Measurements from ENCODE around the gene NRXN3.

NRXN3 gene

DNA sequence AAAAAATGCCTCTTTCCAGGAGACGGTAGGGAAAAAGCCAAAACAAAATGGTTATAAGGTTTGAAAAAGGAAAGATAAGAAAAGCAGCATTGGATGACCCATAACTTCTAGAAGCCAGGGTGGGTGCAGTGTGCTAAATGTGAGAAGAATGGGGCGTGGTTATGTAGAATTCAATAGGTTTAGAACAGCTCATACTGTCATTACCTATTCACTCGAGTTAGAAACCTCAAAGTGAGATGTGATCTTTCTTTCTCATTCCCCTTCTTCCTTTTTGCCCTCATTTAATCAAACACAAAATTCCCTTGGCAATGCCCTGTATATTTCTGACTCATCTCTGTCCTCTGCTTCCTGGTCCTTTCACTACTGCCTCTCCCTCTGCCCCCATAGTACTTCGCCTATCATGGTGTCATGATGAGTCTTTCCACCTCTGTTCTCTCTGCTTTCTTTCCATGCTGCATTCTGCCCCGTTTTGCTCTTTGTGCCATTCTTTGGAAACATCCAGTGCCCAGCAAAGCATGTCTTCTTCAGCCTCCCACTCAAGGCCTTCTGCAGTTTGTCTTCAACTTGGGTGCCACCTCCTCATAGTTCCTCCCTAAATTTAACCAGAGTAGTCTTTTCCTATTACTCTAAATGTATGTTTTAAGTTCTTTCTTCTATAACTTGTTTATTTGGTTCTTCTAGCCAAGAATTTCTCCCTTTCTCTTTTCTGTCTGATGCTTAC lies 496.3 kb downstream of the NRXN3 start:
- no peak for DNase-seq

GRCh38 chr14:78667141-78667540 lies 497.0 kb downstream of the NRXN3 start:
- no peak for DNase-seq

DNA sequence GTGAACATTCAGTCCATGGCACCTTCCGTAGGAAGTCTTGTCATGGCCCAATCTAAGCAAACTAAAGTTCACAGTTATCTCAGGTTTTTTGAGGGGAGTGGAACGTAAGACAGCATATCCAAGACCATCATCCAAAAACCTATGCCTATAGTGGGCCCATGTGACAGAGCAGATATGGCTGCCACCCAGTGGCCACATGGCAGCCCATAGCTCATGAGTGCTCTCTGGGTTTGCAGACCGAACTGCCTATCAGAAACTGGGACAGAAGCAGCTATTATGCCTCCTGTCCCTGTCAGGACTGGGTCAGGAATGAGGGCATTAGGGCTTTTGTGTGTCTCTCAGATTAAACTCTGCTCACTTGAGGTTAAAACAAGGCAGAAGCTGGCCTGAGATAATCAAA lies 503.7 kb downstream of the NRXN3 start:
- DNase-seq = no peak

DNA sequence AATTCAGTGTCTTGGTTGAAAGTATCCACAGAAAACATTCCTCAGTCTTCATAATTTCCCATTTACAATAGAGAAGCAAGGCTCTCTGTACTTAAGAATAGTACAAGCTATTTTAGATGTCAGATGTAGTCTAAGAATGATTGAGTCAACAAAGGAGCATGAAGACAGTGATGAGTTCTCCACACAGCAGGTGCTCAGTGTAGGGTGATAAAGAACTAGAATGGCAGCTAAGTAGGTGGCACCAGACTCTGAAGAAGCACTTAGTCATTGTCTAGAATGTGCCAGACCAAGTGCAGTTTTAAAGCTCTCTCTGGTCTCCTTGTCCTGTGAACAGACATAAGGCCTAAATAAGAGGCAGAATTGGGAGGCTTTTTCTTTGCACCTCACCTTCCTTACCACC lies 504.6 kb downstream of the NRXN3 start:
- no peak for DNase-seq

GRCh38 chr14:78683206-78683605 lies 513.0 kb downstream of the NRXN3 start:
- DNase-seq = no peak

- DNase-seq = no peak
These were observed 513.8 kb downstream of the NRXN3 start for GRCh38 chr14:78683981-78684380.

DNA sequence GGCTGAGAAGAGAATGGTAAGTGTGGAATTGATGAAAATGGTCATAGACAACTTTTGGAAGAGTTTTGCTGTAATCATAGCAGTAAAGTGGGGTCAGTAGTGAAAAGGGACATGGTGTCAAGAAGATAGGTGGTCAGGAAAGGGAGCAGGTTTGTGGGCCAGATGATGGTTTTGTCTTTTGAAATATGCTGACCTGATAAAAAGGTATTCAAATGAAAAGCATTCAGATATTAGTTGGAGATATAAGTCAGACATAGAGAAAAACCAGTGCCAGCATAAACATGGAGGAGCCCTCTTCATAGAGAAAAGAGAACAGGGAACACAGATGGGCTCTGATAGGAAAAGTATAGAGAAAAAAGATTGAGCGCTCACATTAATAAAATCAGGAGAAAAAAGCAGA lies 518.3 kb downstream of the NRXN3 start:
- DNase-seq = no peak

- DNase-seq = no peak
These were observed 520.7 kb downstream of the NRXN3 start for GRCh38 chr14:78690836-78691235.

DNA sequence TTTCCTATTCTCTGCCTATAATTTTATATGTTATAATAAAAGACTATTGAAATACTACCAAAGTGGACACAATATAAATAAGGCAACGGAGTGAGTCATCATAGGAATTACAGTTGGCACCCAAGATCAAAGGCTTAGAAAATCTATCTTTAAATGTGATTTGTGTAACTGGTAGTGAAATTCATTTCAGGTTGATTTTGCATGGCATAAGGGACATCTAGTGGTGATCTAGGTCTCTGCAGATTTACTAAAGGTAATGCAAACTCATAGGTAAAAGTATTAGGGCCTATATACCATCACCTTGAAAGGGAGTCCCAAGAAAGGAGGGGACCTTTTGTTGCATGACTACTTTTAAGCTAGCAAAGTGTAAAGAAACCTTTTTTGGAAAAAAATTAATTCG lies 527.2 kb downstream of the NRXN3 start:
- DNase-seq = no peak

DNA sequence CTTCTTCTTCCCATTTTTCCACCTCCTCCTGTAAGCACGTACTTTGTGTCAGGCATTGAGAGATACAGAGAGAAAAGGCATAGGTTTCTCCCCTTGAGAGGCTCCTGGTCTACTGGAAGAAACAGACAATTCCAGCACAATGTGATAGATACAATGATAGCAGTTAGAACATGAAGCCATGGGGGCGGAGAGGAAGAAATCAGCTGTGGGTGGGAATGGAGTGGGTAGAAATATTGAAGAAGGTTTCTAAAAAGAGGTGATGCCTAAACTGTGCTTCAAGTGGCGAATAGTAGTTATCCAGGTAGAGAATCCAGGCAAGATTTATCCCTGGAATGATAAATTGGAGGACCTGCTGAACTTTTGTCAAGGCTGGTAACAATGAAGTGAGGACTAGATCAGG lies 528.8 kb downstream of the NRXN3 start:
- no peak for DNase-seq

DNA sequence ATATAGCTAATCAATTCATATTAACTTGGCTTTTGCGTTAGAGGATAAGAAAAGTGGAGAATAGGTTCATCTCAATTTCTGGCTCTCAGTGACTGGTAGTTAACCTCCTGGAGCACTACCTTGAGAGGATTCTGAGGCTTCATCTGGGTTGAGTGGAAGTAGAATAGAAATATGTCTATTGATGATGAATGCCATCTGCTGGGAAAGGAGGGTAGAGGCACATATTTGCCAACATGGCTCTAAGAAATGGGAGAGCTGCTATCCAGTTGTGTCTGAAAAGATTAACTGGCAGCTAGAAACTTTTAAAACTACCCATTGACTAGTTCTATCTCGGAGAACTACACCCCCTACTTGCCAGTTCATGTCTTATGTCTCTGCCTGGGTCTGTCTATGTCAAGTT lies 530.1 kb downstream of the NRXN3 start:
- DNase-seq = no peak

DNA sequence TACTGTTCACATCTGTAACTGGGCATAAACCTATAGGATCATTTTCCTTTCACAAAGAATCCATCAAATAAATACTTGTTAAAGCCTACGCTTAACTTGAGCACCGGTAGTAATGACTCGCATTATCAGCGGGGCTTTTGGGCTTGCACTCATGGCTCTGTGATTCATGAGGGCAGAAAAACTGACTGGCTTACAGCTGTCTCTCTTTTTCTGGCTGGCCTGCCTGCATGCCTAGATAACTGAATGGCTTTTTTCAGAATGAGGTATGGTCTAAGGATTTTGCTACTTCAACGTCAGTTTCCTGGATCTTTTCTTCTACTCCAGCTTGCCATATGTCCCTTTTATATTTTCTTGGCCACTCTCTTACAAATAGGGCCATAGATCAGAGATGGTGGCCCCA lies 531.1 kb downstream of the NRXN3 start:
- no peak for DNase-seq

GRCh38 chr14:78704965-78705364 lies 534.8 kb downstream of the NRXN3 start:
- no peak for DNase-seq

DNA sequence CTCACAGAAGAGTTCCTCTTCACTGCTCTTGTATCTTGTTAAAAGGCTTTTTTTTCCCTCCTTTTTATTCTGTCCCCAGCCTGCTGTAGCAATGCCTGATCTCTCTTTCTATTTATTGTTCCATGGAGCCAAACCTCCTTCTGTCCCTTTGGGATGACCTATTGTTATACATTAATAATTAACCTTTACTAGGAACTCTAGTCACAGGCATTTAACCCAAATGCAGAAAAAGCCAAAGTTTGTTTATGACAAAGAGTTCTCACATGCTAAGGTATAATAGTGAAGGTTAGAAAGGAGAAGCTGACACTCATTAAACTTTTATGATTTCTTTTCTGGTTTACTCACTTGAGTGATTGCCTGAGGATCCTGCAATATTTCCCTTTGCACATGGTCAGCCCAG lies 535.8 kb downstream of the NRXN3 start:
- no peak for DNase-seq

DNA sequence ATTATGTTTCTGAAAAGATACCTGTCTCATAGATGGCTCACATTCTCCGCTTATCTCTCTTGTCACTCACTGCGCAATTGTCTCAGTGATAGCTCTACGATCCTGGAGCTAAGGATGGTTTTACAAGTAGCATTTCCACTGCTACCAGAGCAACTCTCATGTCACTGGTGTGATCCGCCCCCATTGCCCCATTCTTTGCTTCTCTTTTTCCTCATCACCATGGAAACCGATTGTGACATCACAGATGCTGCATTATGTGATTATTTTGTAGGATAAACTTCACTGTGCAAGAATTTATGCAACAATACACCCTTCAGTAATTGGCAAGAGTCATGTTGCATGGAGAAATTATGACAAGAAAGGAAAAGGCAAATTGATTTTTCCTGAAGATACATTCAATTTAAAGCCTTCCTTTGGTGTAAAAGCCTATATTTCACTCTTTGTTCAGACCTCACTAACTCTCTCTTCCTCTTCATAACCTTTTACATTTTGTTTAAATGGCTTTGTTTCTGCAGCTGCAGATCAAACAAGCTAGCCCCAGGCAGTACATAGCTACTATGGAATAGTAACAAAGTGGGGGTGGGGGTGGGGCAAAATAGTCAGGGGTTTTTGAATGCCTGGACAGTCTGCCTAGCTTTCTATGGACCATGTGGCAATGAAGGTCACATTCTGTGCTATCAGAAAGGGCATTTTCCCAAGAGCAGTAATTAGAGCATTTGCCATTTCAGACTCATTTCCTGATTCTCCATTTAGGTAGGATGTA lies 539.8 kb downstream of the NRXN3 start:
- no peak for DNase-seq

- no peak for DNase-seq
These were observed 540.8 kb downstream of the NRXN3 start for GRCh38 chr14:78710963-78711362.

- no peak for DNase-seq
These were observed 543.5 kb downstream of the NRXN3 start for GRCh38 chr14:78713716-78714115.

DNA sequence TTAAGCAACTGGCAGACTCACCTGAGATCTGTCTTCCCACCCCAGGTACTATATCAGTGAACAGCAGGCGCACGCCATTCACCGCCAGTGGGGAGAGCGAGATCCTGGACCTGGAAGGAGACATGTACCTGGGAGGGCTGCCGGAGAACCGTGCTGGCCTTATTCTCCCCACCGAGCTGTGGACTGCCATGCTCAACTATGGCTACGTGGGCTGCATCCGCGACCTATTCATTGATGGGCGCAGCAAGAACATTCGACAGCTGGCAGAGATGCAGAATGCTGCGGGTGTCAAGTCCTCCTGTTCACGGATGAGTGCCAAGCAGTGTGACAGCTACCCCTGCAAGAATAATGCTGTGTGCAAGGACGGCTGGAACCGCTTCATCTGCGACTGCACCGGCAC lies 544.5 kb downstream of the NRXN3 start:
- DNase-seq = no peak

GRCh38 chr14:78721756-78722480 lies 551.7 kb downstream of the NRXN3 start:
- no peak for DNase-seq

DNA sequence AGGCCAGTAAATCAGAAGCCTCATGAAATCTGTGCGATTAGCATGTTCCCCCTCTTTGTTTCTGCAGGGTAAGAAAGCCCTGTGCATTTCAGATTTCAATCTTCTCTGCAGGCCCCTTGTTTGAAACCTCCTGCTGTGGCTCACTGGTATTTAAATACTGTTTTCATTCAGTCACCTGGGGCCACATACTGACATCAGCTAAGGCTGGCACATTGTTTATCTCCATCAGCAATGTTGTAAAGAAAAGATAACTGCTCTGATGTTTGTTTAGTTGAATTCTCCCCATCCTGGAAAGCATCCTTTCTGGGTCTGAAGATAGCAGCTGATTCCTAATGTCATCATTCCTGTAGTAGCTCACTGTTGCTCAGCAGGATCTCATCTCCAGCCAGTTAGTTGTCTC lies 554.9 kb downstream of the NRXN3 start:
- DNase-seq = no peak

DNA sequence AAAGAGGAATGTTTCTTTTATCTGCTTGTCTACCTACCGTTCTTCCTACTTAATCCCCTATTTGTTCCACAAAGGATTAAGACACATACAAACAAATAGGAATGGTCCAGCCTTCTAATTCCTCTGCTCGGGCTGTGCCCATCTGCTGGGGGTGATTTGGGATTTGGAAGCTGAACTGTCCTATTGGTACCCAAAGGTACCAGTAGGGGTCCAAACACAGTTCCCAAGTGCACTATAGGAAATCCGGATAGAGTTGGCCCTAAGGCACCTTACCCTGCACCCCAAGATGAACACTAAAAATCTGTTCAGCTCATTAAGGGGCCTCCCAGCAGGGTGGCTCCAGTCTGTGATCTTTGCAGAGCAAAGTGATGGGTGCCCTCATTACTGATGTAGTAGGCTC lies 566.9 kb downstream of the NRXN3 start:
- no peak for DNase-seq

GRCh38 chr14:78737601-78738000 lies 567.4 kb downstream of the NRXN3 start:
- no peak for DNase-seq

- DNase-seq = no peak
These were observed 576.0 kb downstream of the NRXN3 start for GRCh38 chr14:78746086-78746595.

DNA sequence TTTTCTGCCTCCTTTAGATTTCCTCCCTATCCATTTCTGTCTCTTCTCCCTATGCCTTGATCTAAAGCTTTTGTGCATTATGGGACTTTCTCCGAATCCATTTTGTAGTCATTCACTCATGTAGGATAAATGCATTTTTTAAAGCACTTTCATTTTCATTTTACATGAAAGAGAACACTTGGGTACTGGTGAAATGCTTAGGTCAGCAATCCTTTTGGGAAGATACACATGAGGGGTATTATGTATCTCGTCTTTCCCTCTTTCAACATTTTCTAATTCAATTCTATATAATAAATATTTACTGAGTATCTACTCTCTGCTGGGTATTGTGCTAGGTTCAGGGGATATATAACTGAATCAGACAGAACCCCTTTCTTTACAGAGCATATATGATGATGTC lies 577.6 kb downstream of the NRXN3 start:
- DNase-seq = no peak

All from CD4-positive, alpha-beta T cell treated with Interleukin-10 for 1 hour (primary cell).